BLaER1 treated with 17β-estradiol and CSF1 and Interleukin-3, amounts not matched to agents 10 nM and 100 nM (cell line): ENCODE data around the gene KCNIP4.
A peak's percentile ranks its signal among the peaks of the same experiment; 100 is the strongest.

Experiments used
- H3K27ac ChIP-seq, 11 experiments: shearing (Covaris generic); formaldehyde crosslinking; 2 replicates each; pipeline ENCODE4 v1.8.1; 2022
- H3K27me3 ChIP-seq, 11 experiments: shearing (Covaris generic); formaldehyde crosslinking; 2 replicates each; pipeline ENCODE4 v1.8.1; 2022
- H3K36me3 ChIP-seq, 11 experiments: shearing (Covaris generic); formaldehyde crosslinking; 2 replicates each; pipeline ENCODE4 v1.8.1; 2022
- H3K4me1 ChIP-seq, 10 experiments: shearing (Covaris generic); formaldehyde crosslinking; 2 replicates each; pipeline ENCODE4 v1.8.1; 2022
- H3K4me2 ChIP-seq, 11 experiments: shearing (Covaris generic); formaldehyde crosslinking; 2 replicates each; pipeline ENCODE4 v1.8.1; 2022
- H3K4me3 ChIP-seq, 10 experiments: shearing (Covaris generic); formaldehyde crosslinking; 2 replicates each; pipeline ENCODE4 v1.8.1; 2022
- H3K9ac ChIP-seq, 11 experiments: shearing (Covaris generic); formaldehyde crosslinking; 2 replicates each; pipeline ENCODE4 v1.8.1; 2022
- H3K9me3 ChIP-seq, 11 experiments: shearing (Covaris generic); formaldehyde crosslinking; replicated peaks in 1 of 11; 2 replicates each; pipeline ENCODE4 v1.8.1; 2022
- H4K20me1 ChIP-seq, 11 experiments: shearing (Covaris generic); formaldehyde crosslinking; 2 replicates each; pipeline ENCODE4 v1.8.1; 2022
- Cebpa-rat ChIP-seq, 11 experiments: shearing (Covaris generic); IDR thresholded peaks; 2 replicates each; pipeline ENCODE4 v1.8.1; 2022

KCNIP4 gene

GRCh38 chr4:21413807-21414370 is 534.7 kb downstream of the KCNIP4 start:
- Histone ChIP-seq H3K36me3 (no peaks in the 10 kb centered on the region), H3K4me3 (no peak overlapping the region), H3K9ac (no peak overlapping the region), H3K27ac (no peak overlapping the region), H3K9me3 (no peaks in the 10 kb centered on the region), H4K20me1 (no peaks in the 10 kb centered on the region), H3K4me1 (peaks cover 0 to 11% (median 0%) of the 10 kb centered on the region in 10 experiments; a peak in 4 of 20 replicates), H3K27me3 (no peaks in the 10 kb centered on the region), H3K4me2 (no peak overlapping the region)
- no peak for TF ChIP-seq Cebpa-rat (IDR thresholded peaks at IDR 0.05)

GRCh38 chr4:21411086-21411485 is 537.5 kb downstream of the KCNIP4 start:
- Histone ChIP-seq H3K4me1 (peaks cover 0 to 1% (median 0%) of the 10 kb centered on the region in 10 experiments; a peak in 4 of 20 replicates), H3K4me2 (no peak overlapping the region), H3K4me3 (no peak overlapping the region), H3K9me3 (no peaks in the 10 kb centered on the region), H3K36me3 (no peaks in the 10 kb centered on the region), H3K9ac (no peak overlapping the region), H3K27me3 (no peaks in the 10 kb centered on the region), H3K27ac (no peak overlapping the region), H4K20me1 (no peaks in the 10 kb centered on the region)
- TF ChIP-seq Cebpa-rat (IDR thresholded peaks at IDR 0.05), result no peak

GRCh38 chr4:21410372-21410771 is 538.2 kb downstream of the KCNIP4 start:
- TF ChIP-seq Cebpa-rat (IDR thresholded peaks at IDR 0.05), result no peak
- Histone ChIP-seq H3K4me2 (no peak overlapping the region), H3K4me3 (no peak overlapping the region), H3K9me3 (no peaks in the 10 kb centered on the region), H3K27ac (no peak overlapping the region), H3K27me3 (no peaks in the 10 kb centered on the region), H3K36me3 (no peaks in the 10 kb centered on the region), H3K4me1 (no peaks in the 10 kb centered on the region), H3K9ac (no peak overlapping the region), H4K20me1 (no peaks in the 10 kb centered on the region)

GRCh38 chr4:21387683-21388082 is 560.9 kb downstream of the KCNIP4 start:
- H3K4me1 ChIP-seq, result no peaks in the 10 kb centered on the region
- H3K36me3 ChIP-seq, result no peaks in the 10 kb centered on the region
- no peaks in the 10 kb centered on the region for H4K20me1 ChIP-seq
- 0 out of 22 replicates have a peak, but pooled peaks of 1 of the 11 experiments have one; percentile 44 for TF ChIP-seq Cebpa-rat (IDR thresholded peaks at IDR 0.05)
- H3K4me3 ChIP-seq, result no peak overlapping the region
- no peak overlapping the region for H3K4me2 ChIP-seq
- H3K27me3 ChIP-seq, result no peaks in the 10 kb centered on the region
- no peaks in the 10 kb centered on the region; a peak in 1 of 22 replicates for H3K9me3 ChIP-seq
- H3K9ac ChIP-seq, result no peak overlapping the region
- no peak overlapping the region for H3K27ac ChIP-seq

- H3K36me3 ChIP-seq, result no peaks in the 10 kb centered on the region
- no peaks in the 10 kb centered on the region; a peak in 1 of 22 replicates for H3K9me3 ChIP-seq
- H3K27ac ChIP-seq, result no peak overlapping the region
- no peak for TF ChIP-seq Cebpa-rat (IDR thresholded peaks at IDR 0.05)
- no peaks in the 10 kb centered on the region for H4K20me1 ChIP-seq
- H3K4me2 ChIP-seq, result no peak overlapping the region
- no peaks in the 10 kb centered on the region for H3K4me1 ChIP-seq
- no peak overlapping the region for H3K4me3 ChIP-seq
- no peaks in the 10 kb centered on the region for H3K27me3 ChIP-seq
- no peak overlapping the region for H3K9ac ChIP-seq
Measured at GRCh38 chr4:21386166-21386780, 562.3 kb downstream of the KCNIP4 start.

GRCh38 chr4:21385706-21386105 is 562.9 kb downstream of the KCNIP4 start:
- H4K20me1 ChIP-seq, result no peaks in the 10 kb centered on the region

GRCh38 chr4:21384609-21385008 is 564.0 kb downstream of the KCNIP4 start:
- H3K4me1 ChIP-seq, result no peaks in the 10 kb centered on the region
- H3K36me3 ChIP-seq, result no peaks in the 10 kb centered on the region
- no peaks in the 10 kb centered on the region for H3K27me3 ChIP-seq
- no peak overlapping the region for H3K27ac ChIP-seq
- no peaks in the 10 kb centered on the region; a peak in 1 of 22 replicates for H3K9me3 ChIP-seq
- TF ChIP-seq Cebpa-rat (IDR thresholded peaks at IDR 0.05), result no peak
- no peak overlapping the region for H3K9ac ChIP-seq
- H4K20me1 ChIP-seq, result no peaks in the 10 kb centered on the region
- no peak overlapping the region for H3K4me3 ChIP-seq
- no peak overlapping the region for H3K4me2 ChIP-seq

More at GRCh38 chr4:21385706-21386105, 562.9 kb downstream of the KCNIP4 start:
- Histone ChIP-seq H3K4me1 (no peaks in the 10 kb centered on the region), H3K9ac (no peak overlapping the region), H3K27ac (no peak overlapping the region), H3K4me2 (no peak overlapping the region), H3K27me3 (no peaks in the 10 kb centered on the region), H3K4me3 (no peak overlapping the region), H3K9me3 (no peaks in the 10 kb centered on the region; a peak in 1 of 22 replicates), H3K36me3 (no peaks in the 10 kb centered on the region)
- no peak for TF ChIP-seq Cebpa-rat (IDR thresholded peaks at IDR 0.05)

GRCh38 chr4:21380861-21381260 is 567.7 kb downstream of the KCNIP4 start:
- H3K36me3 ChIP-seq, result no peaks in the 10 kb centered on the region
- no peaks in the 10 kb centered on the region for H3K27me3 ChIP-seq
- H3K9ac ChIP-seq, result no peak overlapping the region
- H3K4me3 ChIP-seq, result no peak overlapping the region
- no peaks in the 10 kb centered on the region for H3K4me1 ChIP-seq
- no peak for TF ChIP-seq Cebpa-rat (IDR thresholded peaks at IDR 0.05)
- H3K27ac ChIP-seq, result no peak overlapping the region
- H3K9me3 ChIP-seq, result no peaks in the 10 kb centered on the region; a peak in 1 of 22 replicates
- H3K4me2 ChIP-seq, result no peak overlapping the region
- H4K20me1 ChIP-seq, result no peaks in the 10 kb centered on the region

GRCh38 chr4:21377046-21377445 is 571.5 kb downstream of the KCNIP4 start:
- no peaks in the 10 kb centered on the region for H3K9me3 ChIP-seq
- no peak for TF ChIP-seq Cebpa-rat (IDR thresholded peaks at IDR 0.05)
- no peak overlapping the region for H3K9ac ChIP-seq
- H3K4me1 ChIP-seq, result no peaks in the 10 kb centered on the region
- H3K36me3 ChIP-seq, result no peaks in the 10 kb centered on the region
- no peak overlapping the region for H3K27ac ChIP-seq
- no peaks in the 10 kb centered on the region for H3K27me3 ChIP-seq
- no peaks in the 10 kb centered on the region for H4K20me1 ChIP-seq
- H3K4me3 ChIP-seq, result no peak overlapping the region
- no peak overlapping the region for H3K4me2 ChIP-seq

- TF ChIP-seq Cebpa-rat (IDR thresholded peaks at IDR 0.05), result no peak
- no peaks in the 10 kb centered on the region for H4K20me1 ChIP-seq
- H3K9ac ChIP-seq, result no peak overlapping the region
- H3K4me2 ChIP-seq, result no peak overlapping the region
- no peaks in the 10 kb centered on the region for H3K36me3 ChIP-seq
- H3K9me3 ChIP-seq, result no peaks in the 10 kb centered on the region
- H3K27me3 ChIP-seq, result no peaks in the 10 kb centered on the region
- no peak overlapping the region for H3K4me3 ChIP-seq
- H3K4me1 ChIP-seq, result no peaks in the 10 kb centered on the region
- no peak overlapping the region for H3K27ac ChIP-seq
Measured at GRCh38 chr4:21376176-21376575, 572.4 kb downstream of the KCNIP4 start.
